ENCODE results near the gene TRIM33. TPM values are rescaled to one million over a fixed set of nuclear protein-coding genes. Genes with fewer than 3 reads are reported as not detected.
A peak's percentile ranks its signal among the peaks of the same experiment; 100 is the strongest.

The TRIM33 gene
- total and polyA plus RNA-seq, 5 donors from 2014 or later: 27.7 to 56.6 (median 32.3) TPM

GRCh38 chr1:114509596-114510273 is 1.3 kb downstream of the TRIM33 start:
- peak overlapping the region; percentile 74 to 94 (median 91) for H3K27ac Mint-ChIP-seq
- Histone ChIP-seq H3K36me3 (ENCODE audit: control insufficient read depth, insufficient read depth, low read length) (peaks cover 8% of the 10 kb centered on the region), H3K4me3 (ENCODE audit: low read depth, low read length) (peak overlapping the region; percentile 89), H3K9me3 (ENCODE audit: control insufficient read depth in 2 of 2, low read length in 2 of 2) (no peaks in the 10 kb centered on the region), H3K27ac (ENCODE audit: insufficient read depth, low read length, poor library complexity, severe bottlenecking) (no peak overlapping the region), H3K27me3 (ENCODE audit: control insufficient read depth, insufficient read depth, low read length) (no peaks in the 10 kb centered on the region), H3K4me1 (ENCODE audit: control insufficient read depth, insufficient read depth, low read length, poor library complexity, severe bottlenecking) (peaks cover 55% of the 10 kb centered on the region)
- H3K4me3 Mint-ChIP-seq: peak overlapping the region; percentile 86 to 97 (median 94)
- H3K4me1 Mint-ChIP-seq: peaks cover 29 to 70% (median 58%) of the 10 kb centered on the region in 4 donors
- peaks cover 13% of the 10 kb centered on the region for H3K36me3 Mint-ChIP-seq
- peaks cover 7% of the 10 kb centered on the region for H3K27me3 Mint-ChIP-seq
- ATAC-seq (ENCODE audit: low read depth in 2 of 2) (no peak), DNase-seq (no peak)
- H3K9me3 Mint-ChIP-seq: no peaks in the 10 kb centered on the region

- Histone ChIP-seq H3K9me3 (ENCODE audit: control insufficient read depth in 2 of 2, low read length in 2 of 2) (no peaks in the 10 kb centered on the region), H3K36me3 (ENCODE audit: control insufficient read depth, insufficient read depth, low read length) (peaks cover 8% of the 10 kb centered on the region), H3K27me3 (ENCODE audit: control insufficient read depth, insufficient read depth, low read length) (no peaks in the 10 kb centered on the region), H3K4me1 (ENCODE audit: control insufficient read depth, insufficient read depth, low read length, poor library complexity, severe bottlenecking) (peaks cover 59% of the 10 kb centered on the region), H3K4me3 (ENCODE audit: low read depth, low read length) (peak overlapping the region; percentile 89), H3K27ac (ENCODE audit: insufficient read depth, low read length, poor library complexity, severe bottlenecking) (no peak overlapping the region)
- ATAC-seq (ENCODE audit: low read depth in 2 of 2) (no peak), DNase-seq (no peak)
- Mint-ChIP-seq H3K4me1 (peaks cover 32 to 81% (median 66%) of the 10 kb centered on the region in 4 donors), H3K36me3 (peaks cover 16% of the 10 kb centered on the region), H3K27ac (peak overlapping the region; percentile 39 to 91 (median 67)), H3K9me3 (no peaks in the 10 kb centered on the region), H3K4me3 (peak overlapping the region; percentile 86 to 97 (median 94)), H3K27me3 (peaks cover 7% of the 10 kb centered on the region)
Measured at GRCh38 chr1:114508386-114508898, 2.6 kb downstream of the TRIM33 start.

- H3K27me3 Mint-ChIP-seq: peaks cover 7% of the 10 kb centered on the region
- ATAC-seq (ENCODE audit: low read depth in 2 of 2): no peak
- H3K27ac Mint-ChIP-seq: peak overlapping the region in 2 of 3 donors; percentile 35 to 53
- peaks cover 29 to 83% (median 67%) of the 10 kb centered on the region in 4 donors for H3K4me1 Mint-ChIP-seq
- H3K9me3 Mint-ChIP-seq: no peaks in the 10 kb centered on the region
- Histone ChIP-seq H3K9me3 (ENCODE audit: control insufficient read depth in 2 of 2, low read length in 2 of 2) (no peaks in the 10 kb centered on the region), H3K4me1 (ENCODE audit: control insufficient read depth, insufficient read depth, low read length, poor library complexity, severe bottlenecking) (peaks cover 57% of the 10 kb centered on the region), H3K27ac (ENCODE audit: insufficient read depth, low read length, poor library complexity, severe bottlenecking) (no peak overlapping the region), H3K4me3 (ENCODE audit: low read depth, low read length) (peak overlapping the region; percentile 89), H3K36me3 (ENCODE audit: control insufficient read depth, insufficient read depth, low read length) (peaks cover 8% of the 10 kb centered on the region), H3K27me3 (ENCODE audit: control insufficient read depth, insufficient read depth, low read length) (no peaks in the 10 kb centered on the region)
- H3K4me3 Mint-ChIP-seq: peak overlapping the region; percentile 57 to 96 (median 79)
- H3K36me3 Mint-ChIP-seq: peaks cover 17% of the 10 kb centered on the region
- no peak for DNase-seq
Measured at GRCh38 chr1:114507513-114507912, 3.5 kb downstream of the TRIM33 start.

DNA sequence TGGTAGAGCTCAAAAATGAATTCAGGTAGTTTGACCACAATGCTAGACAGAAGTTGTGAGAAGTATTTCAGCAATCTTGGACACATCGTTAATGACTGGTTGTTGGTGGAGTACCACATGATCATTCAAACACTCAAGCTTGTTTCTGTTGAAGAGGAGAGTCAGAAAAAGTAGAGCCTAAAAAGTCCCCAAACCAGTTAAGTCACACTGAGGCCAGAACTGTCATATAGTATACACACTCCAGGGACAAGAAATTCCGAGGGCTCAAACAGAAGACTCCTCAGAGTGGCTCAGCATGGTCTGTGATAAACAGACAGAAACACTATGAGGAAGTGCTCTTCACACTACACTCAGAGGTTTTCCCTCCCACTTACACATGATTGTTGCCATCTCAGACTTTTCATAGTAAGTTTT is 5.8 kb downstream of the TRIM33 start:
- no peaks in the 10 kb centered on the region for H3K27me3 Mint-ChIP-seq
- H3K27ac ChIP-seq (ENCODE audit: insufficient read depth, low read length, poor library complexity, severe bottlenecking): no peak overlapping the region
- peaks cover 8% of the 10 kb centered on the region for H3K36me3 ChIP-seq (ENCODE audit: control insufficient read depth, insufficient read depth, low read length)
- no peaks in the 10 kb centered on the region for H3K9me3 ChIP-seq (ENCODE audit: control insufficient read depth in 2 of 2, low read length in 2 of 2)
- H3K27ac Mint-ChIP-seq: peak overlapping the region; percentile 3 to 42 (median 11)
- H3K9me3 Mint-ChIP-seq: no peaks in the 10 kb centered on the region
- peaks cover 29 to 85% (median 74%) of the 10 kb centered on the region in 4 donors for H3K4me1 Mint-ChIP-seq
- peaks cover 17% of the 10 kb centered on the region for H3K36me3 Mint-ChIP-seq
- ATAC-seq (ENCODE audit: low read depth in 2 of 2): peak in 1 of 2 donors; percentile 32
- no peaks in the 10 kb centered on the region for H3K27me3 ChIP-seq (ENCODE audit: control insufficient read depth, insufficient read depth, low read length)
- DNase-seq: peak in 1 of 3 donors; percentile 51
- peaks cover 59% of the 10 kb centered on the region for H3K4me1 ChIP-seq (ENCODE audit: control insufficient read depth, insufficient read depth, low read length, poor library complexity, severe bottlenecking)
- H3K4me3 Mint-ChIP-seq: peak overlapping the region in 3 of 4 donors; percentile 11 to 39 (median 37)
- H3K4me3 ChIP-seq (ENCODE audit: low read depth, low read length): no peak overlapping the region

GRCh38 chr1:114503916-114504422 is 7.0 kb downstream of the TRIM33 start:
- Mint-ChIP-seq H3K9me3 (no peaks in the 10 kb centered on the region), H3K27ac (no peak overlapping the region), H3K36me3 (peaks cover 17% of the 10 kb centered on the region), H3K27me3 (no peaks in the 10 kb centered on the region), H3K4me1 (peaks cover 29 to 85% (median 70%) of the 10 kb centered on the region in 4 donors), H3K4me3 (peak overlapping the region in 2 of 4 donors; percentile 33 to 59)
- Histone ChIP-seq H3K4me3 (ENCODE audit: low read depth, low read length) (peak overlapping the region; percentile 28), H3K27me3 (ENCODE audit: control insufficient read depth, insufficient read depth, low read length) (no peaks in the 10 kb centered on the region), H3K9me3 (ENCODE audit: control insufficient read depth in 2 of 2, low read length in 2 of 2) (no peaks in the 10 kb centered on the region), H3K27ac (ENCODE audit: insufficient read depth, low read length, poor library complexity, severe bottlenecking) (no peak overlapping the region), H3K36me3 (ENCODE audit: control insufficient read depth, insufficient read depth, low read length) (peaks cover 8% of the 10 kb centered on the region), H3K4me1 (ENCODE audit: control insufficient read depth, insufficient read depth, low read length, poor library complexity, severe bottlenecking) (peaks cover 47% of the 10 kb centered on the region)
- DNase-seq (no peak), ATAC-seq (ENCODE audit: low read depth in 2 of 2) (no peak)

DNA sequence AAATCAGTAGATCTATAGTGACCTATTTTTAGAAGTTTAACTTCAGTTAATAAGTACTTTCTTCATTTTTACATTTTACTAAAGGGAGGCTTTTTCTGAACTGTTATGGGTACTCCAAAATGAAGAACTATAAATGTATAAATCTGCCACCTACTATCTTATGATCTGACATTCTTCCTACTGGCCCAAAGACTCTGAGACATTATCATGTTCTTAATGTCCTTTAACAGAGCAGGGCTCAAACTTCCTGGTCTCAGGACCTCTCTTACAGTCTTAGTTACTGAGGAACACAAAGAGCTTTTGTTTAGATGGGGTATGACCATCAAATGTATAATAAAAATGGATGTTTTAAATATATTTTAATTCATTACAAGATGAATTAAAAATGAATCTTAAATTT is 8.9 kb downstream of the TRIM33 start:
- no peaks in the 10 kb centered on the region for H3K9me3 ChIP-seq (ENCODE audit: control insufficient read depth in 2 of 2, low read length in 2 of 2)
- DNase-seq (no peak), ATAC-seq (ENCODE audit: low read depth in 2 of 2) (no peak)
- Mint-ChIP-seq H3K36me3 (peaks cover 13% of the 10 kb centered on the region), H3K27me3 (no peaks in the 10 kb centered on the region), H3K4me1 (peaks cover 25 to 78% (median 63%) of the 10 kb centered on the region in 4 donors), H3K9me3 (no peaks in the 10 kb centered on the region), H3K27ac (peak overlapping the region in 1 of 3 donors; percentile 2), H3K4me3 (peak overlapping the region in 1 of 4 donors; percentile 4)
- no peaks in the 10 kb centered on the region for H3K27me3 ChIP-seq (ENCODE audit: control insufficient read depth, insufficient read depth, low read length)
- peaks cover 29% of the 10 kb centered on the region for H3K4me1 ChIP-seq (ENCODE audit: control insufficient read depth, insufficient read depth, low read length, poor library complexity, severe bottlenecking)
- peaks cover 5% of the 10 kb centered on the region for H3K36me3 ChIP-seq (ENCODE audit: control insufficient read depth, insufficient read depth, low read length)
- H3K27ac ChIP-seq (ENCODE audit: insufficient read depth, low read length, poor library complexity, severe bottlenecking): no peak overlapping the region
- H3K4me3 ChIP-seq (ENCODE audit: low read depth, low read length): no peak overlapping the region

- Histone ChIP-seq H3K36me3 (ENCODE audit: control insufficient read depth, insufficient read depth, low read length) (no peaks in the 10 kb centered on the region), H3K27ac (ENCODE audit: insufficient read depth, low read length, poor library complexity, severe bottlenecking) (no peak overlapping the region), H3K4me1 (ENCODE audit: control insufficient read depth, insufficient read depth, low read length, poor library complexity, severe bottlenecking) (peaks cover 15% of the 10 kb centered on the region), H3K4me3 (ENCODE audit: low read depth, low read length) (no peak overlapping the region), H3K27me3 (ENCODE audit: control insufficient read depth, insufficient read depth, low read length) (no peaks in the 10 kb centered on the region), H3K9me3 (ENCODE audit: control insufficient read depth in 2 of 2, low read length in 2 of 2) (no peaks in the 10 kb centered on the region)
- no peak for DNase-seq
- H3K9me3 Mint-ChIP-seq: no peaks in the 10 kb centered on the region
- no peak for ATAC-seq (ENCODE audit: low read depth in 2 of 2)
- peaks cover 4% of the 10 kb centered on the region for H3K36me3 Mint-ChIP-seq
- H3K27me3 Mint-ChIP-seq: no peaks in the 10 kb centered on the region
- H3K27ac Mint-ChIP-seq: peak overlapping the region in 1 of 3 donors; percentile 72
- H3K4me3 Mint-ChIP-seq: peak overlapping the region in 1 of 4 donors; percentile 26
- H3K4me1 Mint-ChIP-seq: peaks cover 21 to 70% (median 55%) of the 10 kb centered on the region in 4 donors
Measured at GRCh38 chr1:114499478-114499877, 11.5 kb downstream of the TRIM33 start.

Data from CD4-positive, CD25-positive, alpha-beta regulatory T cell (primary cell).